GM12892 (cell line): ENCODE measurements around the gene TAF9B.

ENCODE experiments used
- POLR2A ChIP-seq: IDR thresholded peaks from 2 replicates; pipeline ENCODE4 v1.6.1; 2011; ENCODE audit warnings: low read depth, low read length, control low read depth
- POLR2AphosphoS5 ChIP-seq: IDR thresholded peaks from 2 replicates; pipeline ENCODE4 v1.6.1; 2011; ENCODE audit warnings: low read depth, low read length, control low read depth

DNA sequence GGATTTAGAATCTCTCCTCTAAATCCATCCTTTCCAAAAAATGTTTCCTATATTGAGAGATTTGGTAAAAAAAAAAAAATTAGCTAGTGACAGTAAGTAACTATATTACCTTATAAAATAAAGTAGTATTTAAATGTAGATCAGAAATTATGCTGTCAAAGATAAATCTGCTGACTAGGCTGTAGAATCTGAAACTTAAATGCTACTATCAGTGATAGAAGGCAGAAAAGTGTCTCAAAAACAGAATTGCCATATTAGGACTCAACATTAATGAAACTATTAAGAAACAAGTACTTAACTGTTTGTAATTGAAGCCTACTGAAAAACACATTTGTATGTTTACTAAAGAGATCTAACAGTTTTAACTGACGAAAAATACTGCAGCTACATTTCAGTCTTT, 8.3 kb downstream of the TAF9B start:
- TF ChIP-seq POLR2AphosphoS5, result no peak
- TF ChIP-seq POLR2A, result no peak
